ENCODE results near the gene CLDN20.

CLDN20 gene

GRCh38 chr6:155314092-155314772 is 50.4 kb downstream of the CLDN20 start, which contains the start of gene TFB1M:
Gene TFB1M (minus strand): TSS chr6:155314484. CDS start chr6:155314428, 56 bp downstream.
- peaks cover 43% of the 10 kb centered on the region for H3K36me3 ChIP-seq (ENCODE audit: control insufficient read depth, low read length)
- peaks cover 37% of the 10 kb centered on the region for H3K79me2 ChIP-seq (ENCODE audit: control insufficient read depth, low read length)
- H4K20me1 ChIP-seq (ENCODE audit: control insufficient read depth, insufficient read depth, low read depth, low read length) = no peaks in the 10 kb centered on the region
- no peaks in the 10 kb centered on the region for H3K9me2 ChIP-seq (replicated peaks; ENCODE audit: control insufficient read depth, low read length)
- peak within 1 kb of the TSS; percentile 90 for H3K4me3 ChIP-seq (ENCODE audit: low read length)
- H3K27ac ChIP-seq (ENCODE audit: low read depth, low read length) = peak within 1 kb of the TSS; percentile 91
- H3K27me3 ChIP-seq (ENCODE audit: control insufficient read depth, low read length) = no peaks in the 10 kb centered on the region
- TF ChIP-seq CTCF (IDR thresholded peaks at IDR 0.05; ENCODE audit: low read depth, low read length, poor library complexity, severe bottlenecking) (no peak), EZH2phosphoT487 (IDR thresholded peaks at IDR 0.05; ENCODE audit: borderline replicate concordance, low read length) (no peak)
- H3F3A ChIP-seq (ENCODE audit: control insufficient read depth, insufficient read depth) = peaks cover 13% of the 10 kb centered on the region
- peaks cover 33% of the 10 kb centered on the region for H3K4me1 ChIP-seq (ENCODE audit: control insufficient read depth, low read length)
- H3K9me3 ChIP-seq (ENCODE audit: control insufficient read depth, insufficient read depth, low read length) = peaks cover 6% of the 10 kb centered on the region
- peak within 1 kb of the TSS; percentile 96 for H3K4me2 ChIP-seq (ENCODE audit: low read length)

- H3K4me3 ChIP-seq (ENCODE audit: low read length) = peak overlapping the region; percentile 90
- H3K36me3 ChIP-seq (ENCODE audit: control insufficient read depth, low read length) = peaks cover 36% of the 10 kb centered on the region
- H3K9me3 ChIP-seq (ENCODE audit: control insufficient read depth, insufficient read depth, low read length) = peaks cover 6% of the 10 kb centered on the region
- no peaks in the 10 kb centered on the region for H3K9me2 ChIP-seq (replicated peaks; ENCODE audit: control insufficient read depth, low read length)
- H3K4me1 ChIP-seq (ENCODE audit: control insufficient read depth, low read length) = peaks cover 33% of the 10 kb centered on the region
- no peaks in the 10 kb centered on the region for H4K20me1 ChIP-seq (ENCODE audit: control insufficient read depth, insufficient read depth, low read depth, low read length)
- peak overlapping the region; percentile 91 for H3K27ac ChIP-seq (ENCODE audit: low read depth, low read length)
- H3F3A ChIP-seq (ENCODE audit: control insufficient read depth, insufficient read depth) = peaks cover 13% of the 10 kb centered on the region
- H3K27me3 ChIP-seq (ENCODE audit: control insufficient read depth, low read length) = no peaks in the 10 kb centered on the region
- peaks cover 37% of the 10 kb centered on the region for H3K79me2 ChIP-seq (ENCODE audit: control insufficient read depth, low read length)
- TF ChIP-seq EZH2phosphoT487 (IDR thresholded peaks at IDR 0.05; ENCODE audit: borderline replicate concordance, low read length) (no peak), CTCF (IDR thresholded peaks at IDR 0.05; ENCODE audit: low read depth, low read length, poor library complexity, severe bottlenecking) (no peak)
- H3K4me2 ChIP-seq (ENCODE audit: low read length) = peak overlapping the region; percentile 96
Observed at GRCh38 chr6:155314773-155315515, 51.1 kb downstream of the CLDN20 start.

- no peaks in the 10 kb centered on the region for H3K9me2 ChIP-seq (replicated peaks; ENCODE audit: control insufficient read depth, low read length)
- peak overlapping the region; percentile 96 for H3K4me2 ChIP-seq (ENCODE audit: low read length)
- peaks cover 6% of the 10 kb centered on the region for H3K9me3 ChIP-seq (ENCODE audit: control insufficient read depth, insufficient read depth, low read length)
- H3K27ac ChIP-seq (ENCODE audit: low read depth, low read length) = peak overlapping the region; percentile 91
- H3K4me3 ChIP-seq (ENCODE audit: low read length) = peak overlapping the region; percentile 90
- peaks cover 34% of the 10 kb centered on the region for H3K79me2 ChIP-seq (ENCODE audit: control insufficient read depth, low read length)
- no peak for TF ChIP-seq CTCF (IDR thresholded peaks at IDR 0.05; ENCODE audit: low read depth, low read length, poor library complexity, severe bottlenecking)
- no peak for TF ChIP-seq EZH2phosphoT487 (IDR thresholded peaks at IDR 0.05; ENCODE audit: borderline replicate concordance, low read length)
- H4K20me1 ChIP-seq (ENCODE audit: control insufficient read depth, insufficient read depth, low read depth, low read length) = no peaks in the 10 kb centered on the region
- peaks cover 13% of the 10 kb centered on the region for H3F3A ChIP-seq (ENCODE audit: control insufficient read depth, insufficient read depth)
- H3K36me3 ChIP-seq (ENCODE audit: control insufficient read depth, low read length) = peaks cover 31% of the 10 kb centered on the region
- H3K4me1 ChIP-seq (ENCODE audit: control insufficient read depth, low read length) = peaks cover 33% of the 10 kb centered on the region
- H3K27me3 ChIP-seq (ENCODE audit: control insufficient read depth, low read length) = no peaks in the 10 kb centered on the region
Observed at GRCh38 chr6:155315516-155315871, 51.7 kb downstream of the CLDN20 start.

Measured in DOHH2 (cell line).